Sigmoid colon (tissue), 7 donors: ENCODE measurements around the gene ATXN1. TPM values are rescaled to one million over a fixed set of nuclear protein-coding genes. Genes with fewer than 3 reads are reported as not detected.

Experiments
- DNase-seq: peaks from one replicate; pipeline ENCODE4 v3.0.0-alpha.2; 2019
- H3K27ac ChIP-seq, 4 donors: fragments of 200-600 bp; sonication (generic); one replicate each; pipeline ENCODE4 v1.5.1; 2016 to 2019; ENCODE audit warnings: mild to moderate bottlenecking in 1 of 4
- H3K27me3 ChIP-seq, 3 donors: fragments of 200-600 bp; sonication (generic); one replicate each; pipeline ENCODE4 v1.5.1; 2019; ENCODE audit warnings: mild to moderate bottlenecking in 1 of 3
- H3K36me3 ChIP-seq, 4 donors: fragments of 200-600 bp; sonication (generic); one replicate each; pipeline ENCODE4 v1.5.1; 2016 to 2019
- H3K4me1 ChIP-seq, 4 donors: fragments of 200-600 bp; sonication (generic); one replicate each; pipeline ENCODE4 v1.5.1; 2017 to 2019
- H3K4me3 ChIP-seq, 4 donors: fragments of 200-600 bp; sonication (generic); one replicate each; pipeline ENCODE4 v1.5.1; 2017 to 2019; ENCODE audit warnings: mild to moderate bottlenecking in 2 of 4, moderate library complexity in 1 of 4
- H3K9me3 ChIP-seq, 4 donors: fragments of 200-600 bp in 3 of 4; sonication (generic) in 3 of 4; one replicate each; pipeline versions ENCODE4 v1.5.1 to v1.6.1; 2013 to 2019
- CTCF ChIP-seq, 4 experiments: fragments of 450-650 bp in 3 of 4; fragments of 200-600 bp in 1 of 4; IDR thresholded peaks; one replicate each; pipeline ENCODE4 v1.5.1; 2016 to 2019; ENCODE audit warnings: antibody characterized with exemption in 4 of 4, mild to moderate bottlenecking in 3 of 4, moderate library complexity in 2 of 4
- EP300 ChIP-seq, 4 donors: sonication (generic); formaldehyde crosslinking; IDR thresholded peaks; one replicate each; pipeline ENCODE4 v1.6.1; 2017; ENCODE audit warnings: antibody characterized with exemption in 4 of 4
- POLR2A ChIP-seq, 2 donors: fragments of 450-650 bp; IDR thresholded peaks; one replicate each; pipeline ENCODE4 v1.6.1; 2016; ENCODE audit warnings: antibody characterized with exemption in 2 of 2, mild to moderate bottlenecking in 2 of 2, moderate library complexity in 2 of 2
- POLR2AphosphoS5 ChIP-seq, 4 donors: sonication (generic); formaldehyde crosslinking; IDR thresholded peaks; one replicate each; pipeline ENCODE4 v1.6.1; 2017; ENCODE audit warnings: antibody characterized with exemption in 4 of 4
- WGBS, 2 donors: extraction: QIAGEN DNeasy Blood & Tissue Kit; methylation state at CpG; one replicate each; pipeline ENCODE4 v1.1.7; 2013; 5-methylcytosine and 5-hydroxymethylcytosine counted together
- intact Hi-C: fragments of 100-400 bp; cut with DNase I; formaldehyde crosslinking; loops from one replicate; pipeline ENCODE4 v1.15.1; 2023
- polyA plus RNA-seq, 3 donors: library from polyadenylated mRNA; stranded (reverse); fragments of 200-250 nt; gene quantifications; one replicate each; pipeline ENCODE4 v1.2.3, GENCODE V29; 2013
- total RNA-seq, 4 donors: library from RNA; depleted of rRNA; stranded (reverse); fragments of >200 nt; gene quantifications; one replicate each; pipeline ENCODE4 v1.1.0, GENCODE V29; 2016
- donor health status: healthy with polysubstance abuse.
- donor health status: Bipolar disorder and iron deficiency.
- donor health status: healthy.

ATXN1 gene
- total and polyA plus RNA-seq, 7 donors: 4.8 to 95.3 (median 37.7) TPM

DNA sequence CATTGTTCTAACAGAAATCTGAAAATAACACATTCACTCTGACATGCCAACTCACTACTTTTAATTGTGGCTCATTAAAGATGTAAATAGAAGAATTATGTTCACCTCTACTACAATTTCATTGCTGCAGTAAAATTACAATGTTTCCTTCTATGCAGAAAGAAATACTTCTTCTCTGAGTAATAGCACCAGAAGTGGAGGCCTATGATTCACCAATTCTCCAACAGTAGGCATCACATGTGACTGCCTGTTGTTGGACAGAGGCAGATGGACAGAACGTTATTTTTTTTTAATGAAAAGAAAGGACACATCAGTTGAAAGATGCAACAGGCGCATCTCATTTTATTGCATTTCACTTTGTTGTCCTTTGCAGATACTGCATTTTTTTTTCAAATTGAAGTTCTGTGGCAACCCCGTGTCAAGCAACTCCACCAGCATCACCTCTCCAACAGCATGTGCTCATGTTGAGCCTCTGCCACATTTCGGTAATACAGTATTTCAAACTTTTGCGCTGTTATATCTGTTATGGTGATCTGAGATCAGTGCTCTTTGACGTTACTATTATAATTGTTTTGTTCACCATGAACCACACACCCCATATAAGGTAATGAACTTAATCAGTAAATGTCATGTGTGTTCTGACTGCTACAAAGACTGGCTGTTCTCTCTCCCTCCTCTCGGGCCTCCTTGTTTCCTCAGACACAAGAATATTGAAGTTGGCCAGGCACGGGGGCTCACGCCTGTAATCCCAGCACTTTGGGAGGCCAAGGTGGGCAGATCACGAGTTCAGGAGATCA is 121.4 kb downstream of the ATXN1 start:
- 91% methylated on average over 10 of the region's 10 CpGs for WGBS, 2 donors

DNA sequence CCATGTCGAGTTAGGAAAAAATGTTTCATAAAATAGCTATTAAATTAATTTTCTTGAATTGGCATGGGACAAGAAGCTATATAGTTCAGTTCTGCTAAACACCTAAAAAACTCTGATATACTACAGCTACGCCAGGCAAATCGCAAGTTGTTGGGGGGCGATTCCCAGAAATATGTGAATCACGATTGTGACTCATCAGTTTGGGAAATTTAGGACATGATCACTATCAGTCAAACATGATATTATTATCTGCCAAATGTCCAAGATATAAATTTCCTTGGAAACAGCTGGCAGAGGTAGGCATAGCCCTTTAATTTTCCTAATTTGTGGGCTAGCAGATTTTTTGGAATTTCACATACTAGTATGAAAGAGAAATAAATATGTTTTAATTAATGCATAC is 123.6 kb downstream of the ATXN1 start:
- Histone ChIP-seq H3K4me1 (peaks cover 0 to 16% (median 12%) of the 10 kb centered on the region in 4 donors), H3K27me3 (no peaks in the 10 kb centered on the region), H3K9me3 (no peaks in the 10 kb centered on the region), H3K36me3 (peaks cover 0 to 20% (median 0%) of the 10 kb centered on the region in 4 donors), H3K27ac (no peak overlapping the region), H3K4me3 (no peak overlapping the region)
- intact Hi-C loops: no loop called here
- no peak for DNase-seq
- 76 to 99% methylated on average over 5 of the region's 5 CpGs for WGBS, 2 donors
- no peak for TF ChIP-seq CTCF (IDR thresholded peaks at IDR 0.05)
- no peak for TF ChIP-seq POLR2AphosphoS5 (IDR thresholded peaks at IDR 0.05)
- no peak for TF ChIP-seq EP300 (IDR thresholded peaks at IDR 0.05)
- TF ChIP-seq POLR2A (IDR thresholded peaks at IDR 0.05): no peak

More for the DNA sequence above, 121.4 kb downstream of the ATXN1 start:
- Histone ChIP-seq H3K27ac (peak overlapping the region in 1 of 4 donors; percentile 48), H3K27me3 (no peaks in the 10 kb centered on the region), H3K4me3 (no peak overlapping the region), H3K9me3 (no peaks in the 10 kb centered on the region), H3K36me3 (peaks cover 0 to 26% (median 0%) of the 10 kb centered on the region in 4 donors), H3K4me1 (peaks cover 0 to 16% (median 10%) of the 10 kb centered on the region in 4 donors)
- TF ChIP-seq POLR2A (IDR thresholded peaks at IDR 0.05) (no peak), POLR2AphosphoS5 (IDR thresholded peaks at IDR 0.05) (no peak), CTCF (IDR thresholded peaks at IDR 0.05) (no peak), EP300 (IDR thresholded peaks at IDR 0.05) (no peak)
- intact Hi-C loops: no loop called here
- no peak for DNase-seq

GRCh38 chr6:16635810-16636602 is 125.3 kb downstream of the ATXN1 start:
- H3K27ac ChIP-seq: no peak overlapping the region
- TF ChIP-seq POLR2AphosphoS5 (IDR thresholded peaks at IDR 0.05): no peak
- no peak for TF ChIP-seq EP300 (IDR thresholded peaks at IDR 0.05)
- TF ChIP-seq CTCF (IDR thresholded peaks at IDR 0.05): no peak
- no peak for TF ChIP-seq POLR2A (IDR thresholded peaks at IDR 0.05)
- peaks cover 0 to 16% (median 12%) of the 10 kb centered on the region in 4 donors for H3K4me1 ChIP-seq
- DNase-seq: no peak
- WGBS, 2 donors: 80 to 93% methylated on average over 14 of the region's 14 CpGs
- no peaks in the 10 kb centered on the region for H3K9me3 ChIP-seq
- H3K27me3 ChIP-seq: no peaks in the 10 kb centered on the region
- H3K4me3 ChIP-seq: no peak overlapping the region
- intact Hi-C loops: no loop called here
- peaks cover 0 to 12% (median 0%) of the 10 kb centered on the region in 4 donors for H3K36me3 ChIP-seq

GRCh38 chr6:16635291-16635809 is 125.9 kb downstream of the ATXN1 start:
- TF ChIP-seq EP300 (IDR thresholded peaks at IDR 0.05) (no peak), CTCF (IDR thresholded peaks at IDR 0.05) (no peak), POLR2AphosphoS5 (IDR thresholded peaks at IDR 0.05) (no peak), POLR2A (IDR thresholded peaks at IDR 0.05) (no peak)
- 94 to 96% methylated on average over 4 of the region's 4 CpGs for WGBS, 2 donors

More at GRCh38 chr6:16635291-16635809, 125.9 kb downstream of the ATXN1 start:
- no peak for DNase-seq
- Histone ChIP-seq H3K27ac (no peak overlapping the region), H3K4me3 (no peak overlapping the region), H3K4me1 (peaks cover 0 to 16% (median 12%) of the 10 kb centered on the region in 4 donors), H3K27me3 (no peaks in the 10 kb centered on the region), H3K9me3 (no peaks in the 10 kb centered on the region), H3K36me3 (peaks cover 0 to 12% (median 0%) of the 10 kb centered on the region in 4 donors)
- intact Hi-C loops: no loop called here
